Measurements from ENCODE around the gene DAG1. TPM values are rescaled to one million over a fixed set of nuclear protein-coding genes. Genes with fewer than 3 reads are reported as not detected.

The DAG1 gene
- polyA plus RNA-seq, 1 donor (not counting 4 experiments of a cell fraction or from before 2014, with no cell fraction given), result 22.0 TPM

DNA sequence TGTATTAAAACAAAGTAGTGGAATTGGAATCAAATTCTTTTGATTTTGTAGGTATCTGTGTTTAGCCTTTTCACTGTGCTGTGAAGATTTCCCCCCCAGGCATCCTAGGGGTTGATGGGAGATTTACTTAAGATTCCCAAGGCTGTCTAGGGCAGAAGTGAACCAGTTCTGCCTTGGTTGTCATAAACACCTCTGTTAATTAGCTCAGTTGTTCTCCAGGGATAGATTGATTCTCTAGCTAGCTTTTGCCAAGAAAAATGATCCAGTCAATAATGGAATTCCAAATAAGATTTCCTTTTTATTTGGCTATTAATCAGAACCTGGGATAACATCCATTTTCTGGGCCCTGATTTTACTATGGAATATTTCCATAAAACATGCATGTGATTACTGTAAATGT, 12.7 kb downstream of the DAG1 start:
- no peaks in the 10 kb centered on the region for H3K9me3 ChIP-seq (ENCODE audit: control insufficient read depth, low read depth, low read length)
- H3K79me2 ChIP-seq (ENCODE audit: control insufficient read depth, insufficient read depth, low read length), result peaks cover 9% of the 10 kb centered on the region
- H3K4me3 ChIP-seq (ENCODE audit: control insufficient read depth in 2 of 3, extremely low read depth in 1 of 3, insufficient read depth in 2 of 3, low read depth in 1 of 3, low read length in 3 of 3), result no peak overlapping the region
- peaks cover 2% of the 10 kb centered on the region in 2 experiments for H3K36me3 ChIP-seq (ENCODE audit: control insufficient read depth in 2 of 2, extremely low read depth in 1 of 2, insufficient read depth in 2 of 2, low read length in 2 of 2)
- dilution Hi-C loops (cut with MboI; ENCODE audit: extremely low pct_ligation_motif_present, low sequenced_read_pairs), result no loop called here
- no peak overlapping the region for H3K27ac ChIP-seq (ENCODE audit: control insufficient read depth, insufficient read depth, low read length)
- DNase-seq (ENCODE audit: low read depth, low spot score) (no peak), FAIRE-seq (no peak)
- no peaks in the 10 kb centered on the region for H3K4me1 ChIP-seq (ENCODE audit: control insufficient read depth, extremely low read depth, insufficient read depth, low read length)
- TF ChIP-seq, protein P1, sequence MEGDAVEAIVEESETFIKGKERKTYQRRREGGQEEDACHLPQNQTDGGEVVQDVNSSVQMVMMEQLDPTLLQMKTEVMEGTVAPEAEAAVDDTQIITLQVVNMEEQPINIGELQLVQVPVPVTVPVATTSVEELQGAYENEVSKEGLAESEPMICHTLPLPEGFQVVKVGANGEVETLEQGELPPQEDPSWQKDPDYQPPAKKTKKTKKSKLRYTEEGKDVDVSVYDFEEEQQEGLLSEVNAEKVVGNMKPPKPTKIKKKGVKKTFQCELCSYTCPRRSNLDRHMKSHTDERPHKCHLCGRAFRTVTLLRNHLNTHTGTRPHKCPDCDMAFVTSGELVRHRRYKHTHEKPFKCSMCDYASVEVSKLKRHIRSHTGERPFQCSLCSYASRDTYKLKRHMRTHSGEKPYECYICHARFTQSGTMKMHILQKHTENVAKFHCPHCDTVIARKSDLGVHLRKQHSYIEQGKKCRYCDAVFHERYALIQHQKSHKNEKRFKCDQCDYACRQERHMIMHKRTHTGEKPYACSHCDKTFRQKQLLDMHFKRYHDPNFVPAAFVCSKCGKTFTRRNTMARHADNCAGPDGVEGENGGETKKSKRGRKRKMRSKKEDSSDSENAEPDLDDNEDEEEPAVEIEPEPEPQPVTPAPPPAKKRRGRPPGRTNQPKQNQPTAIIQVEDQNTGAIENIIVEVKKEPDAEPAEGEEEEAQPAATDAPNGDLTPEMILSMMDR (optimal IDR thresholded peaks at IDR 0.05 in 1 of 3, IDR thresholded peaks at IDR 0.05 in 1 of 3, conservative IDR thresholded peaks at IDR 0.05 in 1 of 3; ENCODE audit: extremely low read depth in 1 of 3, insufficient read depth in 2 of 3, low read length in 3 of 3), result no peak
- H3K9me1 ChIP-seq (ENCODE audit: control insufficient read depth, extremely low read depth, insufficient read depth, low read length), result no peaks in the 10 kb centered on the region
- no peak overlapping the region for H3K9ac ChIP-seq (ENCODE audit: control insufficient read depth, extremely low read depth, insufficient read depth, low read length)
- H3K27me3 ChIP-seq (ENCODE audit: control insufficient read depth, extremely low read depth, insufficient read depth, low read length), result no peaks in the 10 kb centered on the region
- H4K20me1 ChIP-seq (ENCODE audit: control insufficient read depth, extremely low read depth, insufficient read depth, low read length), result no peaks in the 10 kb centered on the region
- no peak overlapping the region for H2AFZ ChIP-seq (ENCODE audit: control insufficient read depth, low read length)
- no peak overlapping the region for H3K4me2 ChIP-seq (ENCODE audit: control insufficient read depth, extremely low read depth, insufficient read depth, low read depth, low read length)

DNA sequence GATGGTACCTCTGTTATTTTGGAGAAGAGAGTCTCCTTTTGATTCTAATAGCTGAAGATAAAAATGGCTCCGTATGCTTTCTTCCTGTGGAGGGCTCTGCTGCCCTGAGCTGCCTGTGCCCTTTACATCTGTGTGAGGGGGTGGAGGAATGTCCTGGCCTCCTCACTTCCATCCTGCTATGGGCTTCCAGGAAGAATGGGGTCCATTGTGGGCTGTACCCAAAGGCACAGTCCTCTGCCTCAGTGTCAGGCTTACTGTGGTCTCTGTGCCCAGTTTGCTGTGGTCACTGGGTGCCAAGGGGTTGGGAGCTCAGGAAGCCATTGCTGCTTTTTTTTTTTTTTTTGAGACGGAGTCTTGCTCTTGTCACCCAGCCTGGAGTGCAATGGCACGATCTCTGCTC, 14.4 kb downstream of the DAG1 start:
- peaks cover 9% of the 10 kb centered on the region for H3K79me2 ChIP-seq (ENCODE audit: control insufficient read depth, insufficient read depth, low read length)
- TF ChIP-seq, protein P1 (optimal IDR thresholded peaks at IDR 0.05 in 1 of 3, IDR thresholded peaks at IDR 0.05 in 1 of 3, conservative IDR thresholded peaks at IDR 0.05 in 1 of 3; ENCODE audit: extremely low read depth in 1 of 3, insufficient read depth in 2 of 3, low read length in 3 of 3), result no peak
- TF ChIP-seq EZH2 (IDR thresholded peaks at IDR 0.05; ENCODE audit: low read length), result no peak

More for the DNA sequence above, 14.4 kb downstream of the DAG1 start:
- Histone ChIP-seq H3K36me3 (ENCODE audit: control insufficient read depth in 2 of 2, extremely low read depth in 1 of 2, insufficient read depth in 2 of 2, low read length in 2 of 2) (peaks cover 0 to 2% of the 10 kb centered on the region in 2 experiments), H4K20me1 (ENCODE audit: control insufficient read depth, extremely low read depth, insufficient read depth, low read length) (no peaks in the 10 kb centered on the region), H3K4me1 (ENCODE audit: control insufficient read depth, extremely low read depth, insufficient read depth, low read length) (no peaks in the 10 kb centered on the region), H3K9ac (ENCODE audit: control insufficient read depth, extremely low read depth, insufficient read depth, low read length) (no peak overlapping the region), H3K27ac (ENCODE audit: control insufficient read depth, insufficient read depth, low read length) (no peak overlapping the region), H3K9me3 (ENCODE audit: control insufficient read depth, low read depth, low read length) (no peaks in the 10 kb centered on the region), H3K9me1 (ENCODE audit: control insufficient read depth, extremely low read depth, insufficient read depth, low read length) (no peaks in the 10 kb centered on the region), H2AFZ (ENCODE audit: control insufficient read depth, low read length) (no peak overlapping the region), H3K4me2 (ENCODE audit: control insufficient read depth, extremely low read depth, insufficient read depth, low read depth, low read length) (no peak overlapping the region), H3K4me3 (ENCODE audit: control insufficient read depth in 2 of 3, extremely low read depth in 1 of 3, insufficient read depth in 2 of 3, low read depth in 1 of 3, low read length in 3 of 3) (no peak overlapping the region), H3K27me3 (ENCODE audit: control insufficient read depth, extremely low read depth, insufficient read depth, low read length) (no peaks in the 10 kb centered on the region)
- DNase-seq (ENCODE audit: low read depth, low spot score) (no peak), FAIRE-seq (no peak)
- dilution Hi-C loops (cut with MboI; ENCODE audit: extremely low pct_ligation_motif_present, low sequenced_read_pairs), result no loop called here

Data from keratinocyte (primary cell).